GM19467 (cell line): ENCODE measurements around the gene VIL1.

Experiments
- ATAC-seq: cut with Tn5 transposase; IDR thresholded peaks from one replicate; pipeline ENCODE4 v1.9.1; 2021; ENCODE audit warnings: mild to moderate bottlenecking, moderate library complexity; ENCODE audit not compliant: unreplicated experiment

Gene VIL1

GRCh38 chr2:218482651-218483050 lies 63.7 kb downstream of the VIL1 start:
- no peak for ATAC-seq

DNA sequence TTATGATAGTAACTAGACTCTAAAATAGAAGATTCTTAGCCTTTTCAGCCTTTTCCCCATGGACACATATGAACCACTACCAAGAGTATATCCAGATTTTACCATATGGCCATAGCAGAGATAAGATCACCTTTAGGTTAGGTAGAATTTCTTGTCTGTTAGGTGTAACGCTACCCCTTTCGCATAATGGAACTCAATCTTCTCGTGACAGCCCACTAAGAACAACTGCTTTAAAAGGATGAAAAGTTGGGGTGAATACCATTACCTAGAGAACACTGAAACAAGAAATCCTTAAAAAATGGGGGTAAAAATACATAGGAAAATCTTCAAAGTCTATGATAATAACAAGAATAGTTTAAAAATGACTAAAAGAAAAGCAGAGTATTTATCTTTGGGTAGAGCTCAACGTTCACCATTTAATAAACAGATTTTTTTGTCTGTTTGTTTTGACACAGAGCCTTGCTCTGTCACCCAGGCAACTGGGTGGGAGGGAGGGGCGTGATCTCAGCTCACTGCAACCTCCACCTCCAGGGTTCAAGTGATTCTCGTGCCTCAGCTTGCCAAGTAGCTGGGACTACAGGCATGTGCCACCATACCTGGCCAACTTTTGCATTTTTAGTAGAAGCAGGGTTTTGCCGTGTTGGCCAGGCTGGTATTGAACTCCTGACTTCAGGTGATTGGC lies 67.2 kb downstream of the VIL1 start:
- ATAC-seq: no peak

DNA sequence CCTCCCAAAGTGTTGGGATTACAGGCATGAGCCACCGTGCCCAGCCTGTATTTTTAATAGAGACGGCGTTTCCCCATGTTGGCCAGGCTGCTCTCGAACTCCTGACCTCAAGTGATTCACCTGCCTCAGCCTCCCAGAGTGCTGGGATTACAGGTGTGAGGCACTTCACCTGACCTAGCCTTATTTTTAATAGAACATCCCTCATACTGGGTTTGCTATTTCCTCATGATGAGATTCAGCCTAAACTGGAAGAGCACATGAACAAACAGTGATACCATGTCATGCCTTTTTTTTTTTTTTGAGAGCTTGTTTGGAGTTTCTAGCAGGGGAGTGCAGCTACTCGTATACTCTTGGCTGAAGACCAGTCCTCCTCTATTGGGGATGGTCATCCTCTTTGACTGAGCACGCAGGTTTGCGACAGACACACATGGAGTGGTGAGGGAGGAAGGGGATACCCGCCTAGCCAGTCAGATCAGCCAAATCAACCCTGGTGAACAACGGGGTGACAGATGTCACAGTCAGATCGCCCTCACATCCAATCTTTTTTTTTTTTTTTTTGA lies 81.7 kb downstream of the VIL1 start:
- no peak for ATAC-seq

- ATAC-seq: no peak
These were observed 82.7 kb downstream of the VIL1 start for GRCh38 chr2:218501665-218502064.
